ENCODE data around the gene GRPEL1. TPM values are rescaled to one million over a fixed set of nuclear protein-coding genes. Genes with fewer than 3 reads are reported as not detected.

Gene GRPEL1
- total and polyA plus RNA-seq, 2 of the 13 experiments (the other 11 are each of a cell fraction or from before 2014, with no cell fraction given): 32.3 to 141 TPM

GRCh38 chr4:7041801-7042502, 25.9 kb downstream of the GRPEL1 start:
- in situ Hi-C loops (cut with HindIII; ENCODE audit: extremely low pct_ligation_motif_present, low pct_unique_long_range_greater_than_20kb): no loop called here
- Histone ChIP-seq H3K36me3 (replicated peaks in 1 of 2; ENCODE audit: control insufficient read depth in 1 of 2, insufficient read depth in 2 of 2, low read length in 2 of 2) (peaks cover 0 to 3% of the 10 kb centered on the region in 2 experiments; a peak in 2 of 5 replicates), H4K20me1 (ENCODE audit: insufficient read depth, low read length) (0 out of 2 replicates have a peak, but pooled peaks cover 3% of the 10 kb centered on the region), H3K27me3 (ENCODE audit: control insufficient read depth in 1 of 2, insufficient read depth in 2 of 2, low read length in 2 of 2) (peaks cover 0 to 5% of the 10 kb centered on the region in 2 experiments; a peak in 1 of 5 replicates), H2AFZ (ENCODE audit: low read length) (no peak overlapping the region), H3K79me2 (ENCODE audit: insufficient read depth, low read length) (peaks cover 36% of the 10 kb centered on the region), H3K9me3 (ENCODE audit: low read length) (no peaks in the 10 kb centered on the region), H3K4me2 (ENCODE audit: low read depth, low read length) (peak overlapping the region; percentile 89), H3K4me3 (replicated peaks in 1 of 3; ENCODE audit: insufficient read depth in 1 of 3, low read depth in 2 of 3, low read length in 3 of 3) (peak overlapping the region; percentile 38 to 74 (median 64)), H3K9ac (ENCODE audit: insufficient read depth, low read depth, low read length) (peak overlapping the region; percentile 49), H3K4me1 (ENCODE audit: insufficient read depth, low read length) (peaks cover 54% of the 10 kb centered on the region), H3K27ac (ENCODE audit: extremely low read length, insufficient read depth, low read length) (no peak overlapping the region)
- FAIRE-seq: no peak
- WGBS (ENCODE audit: low lambda C conversion rate): 27% methylated on average over 42 of the region's 42 CpGs
- DNase-seq (ENCODE audit: low spot score): no peak
- CTCF ChIA-PET (ENCODE audit: low intra/inter-chr PET ratio, low total read pairs): interaction anchor here (1.9 kb wide), 1 partner anchor 29 kb away, joined by 7 read pairs; no protein-coding TSS in a partner anchor
- peak; percentile 6 for ATAC-seq
- BruUV-seq (replicated peaks): no TSS peak
- POLR2A ChIA-PET: interaction anchor here (2.0 to 5.6 kb wide), 3 partner anchors 7 to 149 kb away, joined by 5 to 64 read pairs (median 14); partner anchors contain the start of gene GRPEL1
- intact Hi-C loops (cut with micrococcal nuclease; ENCODE audit: unreplicated experiment): loop anchor here (10.0 kb wide), 1 partner anchor 137 kb away; the partner anchor contains the start of gene TBC1D14
- TF ChIP-seq MLLT10 (CRISPR knock-in tag; IDR thresholded peaks at IDR 0.05) (no peak), ARID3A (IDR thresholded peaks at IDR 0.05; ENCODE audit: low read depth, low read length) (no peak), JUN (CRISPR knock-in tag; IDR thresholded peaks at IDR 0.05) (no peak), MYC (CRISPR knock-in tag; IDR thresholded peaks at IDR 0.05; ENCODE audit: borderline replicate concordance) (no peak), CEBPG (CRISPR knock-in tag; IDR thresholded peaks at IDR 0.05) (no peak), HMG20B (CRISPR knock-in tag; conservative IDR thresholded peaks at IDR 0.05) (no peak), ZNF660 (CRISPR knock-in tag; IDR thresholded peaks at IDR 0.05; ENCODE audit: borderline replicate concordance, low read depth) (no peak), ZEB1 (IDR thresholded peaks at IDR 0.05; ENCODE audit: insufficient replicate concordance, low read depth) (no peak)
- TF ChIP-seq, protein P1, sequence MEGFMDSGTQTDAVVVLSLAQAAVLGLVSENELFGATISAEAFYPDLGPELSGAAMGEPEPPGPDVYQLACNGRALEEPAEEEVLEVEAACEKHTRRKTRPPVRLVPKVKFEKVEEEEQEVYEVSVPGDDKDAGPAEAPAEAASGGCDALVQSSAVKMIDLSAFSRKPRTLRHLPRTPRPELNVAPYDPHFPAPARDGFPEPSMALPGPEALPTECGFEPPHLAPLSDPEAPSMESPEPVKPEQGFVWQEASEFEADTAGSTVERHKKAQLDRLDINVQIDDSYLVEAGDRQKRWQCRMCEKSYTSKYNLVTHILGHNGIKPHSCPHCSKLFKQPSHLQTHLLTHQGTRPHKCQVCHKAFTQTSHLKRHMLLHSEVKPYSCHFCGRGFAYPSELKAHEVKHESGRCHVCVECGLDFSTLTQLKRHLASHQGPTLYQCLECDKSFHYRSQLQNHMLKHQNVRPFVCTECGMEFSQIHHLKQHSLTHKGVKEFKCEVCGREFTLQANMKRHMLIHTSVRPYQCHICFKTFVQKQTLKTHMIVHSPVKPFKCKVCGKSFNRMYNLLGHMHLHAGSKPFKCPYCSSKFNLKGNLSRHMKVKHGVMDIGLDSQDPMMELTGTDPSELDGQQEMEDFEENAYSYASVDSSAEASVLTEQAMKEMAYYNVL (CRISPR knock-in tag; IDR thresholded peaks at IDR 0.05; ENCODE audit: borderline replicate concordance): no peak
- TF ChIP-seq, protein P2, sequence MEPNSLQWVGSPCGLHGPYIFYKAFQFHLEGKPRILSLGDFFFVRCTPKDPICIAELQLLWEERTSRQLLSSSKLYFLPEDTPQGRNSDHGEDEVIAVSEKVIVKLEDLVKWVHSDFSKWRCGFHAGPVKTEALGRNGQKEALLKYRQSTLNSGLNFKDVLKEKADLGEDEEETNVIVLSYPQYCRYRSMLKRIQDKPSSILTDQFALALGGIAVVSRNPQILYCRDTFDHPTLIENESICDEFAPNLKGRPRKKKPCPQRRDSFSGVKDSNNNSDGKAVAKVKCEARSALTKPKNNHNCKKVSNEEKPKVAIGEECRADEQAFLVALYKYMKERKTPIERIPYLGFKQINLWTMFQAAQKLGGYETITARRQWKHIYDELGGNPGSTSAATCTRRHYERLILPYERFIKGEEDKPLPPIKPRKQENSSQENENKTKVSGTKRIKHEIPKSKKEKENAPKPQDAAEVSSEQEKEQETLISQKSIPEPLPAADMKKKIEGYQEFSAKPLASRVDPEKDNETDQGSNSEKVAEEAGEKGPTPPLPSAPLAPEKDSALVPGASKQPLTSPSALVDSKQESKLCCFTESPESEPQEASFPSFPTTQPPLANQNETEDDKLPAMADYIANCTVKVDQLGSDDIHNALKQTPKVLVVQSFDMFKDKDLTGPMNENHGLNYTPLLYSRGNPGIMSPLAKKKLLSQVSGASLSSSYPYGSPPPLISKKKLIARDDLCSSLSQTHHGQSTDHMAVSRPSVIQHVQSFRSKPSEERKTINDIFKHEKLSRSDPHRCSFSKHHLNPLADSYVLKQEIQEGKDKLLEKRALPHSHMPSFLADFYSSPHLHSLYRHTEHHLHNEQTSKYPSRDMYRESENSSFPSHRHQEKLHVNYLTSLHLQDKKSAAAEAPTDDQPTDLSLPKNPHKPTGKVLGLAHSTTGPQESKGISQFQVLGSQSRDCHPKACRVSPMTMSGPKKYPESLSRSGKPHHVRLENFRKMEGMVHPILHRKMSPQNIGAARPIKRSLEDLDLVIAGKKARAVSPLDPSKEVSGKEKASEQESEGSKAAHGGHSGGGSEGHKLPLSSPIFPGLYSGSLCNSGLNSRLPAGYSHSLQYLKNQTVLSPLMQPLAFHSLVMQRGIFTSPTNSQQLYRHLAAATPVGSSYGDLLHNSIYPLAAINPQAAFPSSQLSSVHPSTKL (CRISPR knock-in tag; IDR thresholded peaks at IDR 0.05): no peak
- TF ChIP-seq, protein P3, sequence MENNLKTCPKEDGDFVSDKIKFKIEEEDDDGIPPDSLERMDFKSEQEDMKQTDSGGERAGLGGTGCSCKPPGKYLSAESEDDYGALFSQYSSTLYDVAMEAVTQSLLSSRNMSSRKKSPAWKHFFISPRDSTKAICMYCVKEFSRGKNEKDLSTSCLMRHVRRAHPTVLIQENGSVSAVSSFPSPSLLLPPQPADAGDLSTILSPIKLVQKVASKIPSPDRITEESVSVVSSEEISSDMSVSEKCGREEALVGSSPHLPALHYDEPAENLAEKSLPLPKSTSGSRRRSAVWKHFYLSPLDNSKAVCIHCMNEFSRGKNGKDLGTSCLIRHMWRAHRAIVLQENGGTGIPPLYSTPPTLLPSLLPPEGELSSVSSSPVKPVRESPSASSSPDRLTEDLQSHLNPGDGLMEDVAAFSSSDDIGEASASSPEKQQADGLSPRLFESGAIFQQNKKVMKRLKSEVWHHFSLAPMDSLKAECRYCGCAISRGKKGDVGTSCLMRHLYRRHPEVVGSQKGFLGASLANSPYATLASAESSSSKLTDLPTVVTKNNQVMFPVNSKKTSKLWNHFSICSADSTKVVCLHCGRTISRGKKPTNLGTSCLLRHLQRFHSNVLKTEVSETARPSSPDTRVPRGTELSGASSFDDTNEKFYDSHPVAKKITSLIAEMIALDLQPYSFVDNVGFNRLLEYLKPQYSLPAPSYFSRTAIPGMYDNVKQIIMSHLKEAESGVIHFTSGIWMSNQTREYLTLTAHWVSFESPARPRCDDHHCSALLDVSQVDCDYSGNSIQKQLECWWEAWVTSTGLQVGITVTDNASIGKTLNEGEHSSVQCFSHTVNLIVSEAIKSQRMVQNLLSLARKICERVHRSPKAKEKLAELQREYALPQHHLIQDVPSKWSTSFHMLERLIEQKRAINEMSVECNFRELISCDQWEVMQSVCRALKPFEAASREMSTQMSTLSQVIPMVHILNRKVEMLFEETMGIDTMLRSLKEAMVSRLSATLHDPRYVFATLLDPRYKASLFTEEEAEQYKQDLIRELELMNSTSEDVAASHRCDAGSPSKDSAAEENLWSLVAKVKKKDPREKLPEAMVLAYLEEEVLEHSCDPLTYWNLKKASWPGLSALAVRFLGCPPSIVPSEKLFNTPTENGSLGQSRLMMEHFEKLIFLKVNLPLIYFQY (CRISPR knock-in tag; IDR thresholded peaks at IDR 0.05; ENCODE audit: borderline replicate concordance): no peak

Data from HepG2 (cell line).